HS-5 (cell line): ENCODE data around the gene SIRT2.
"Not testable (repeated sequence)": the region's sequence is repeated elsewhere in the genome, so short reads cannot be mapped to it uniquely, and the experiment has no call there.

Source experiments
- DNase-seq: peaks from one replicate; pipeline ENCODE4 v3.0.0-alpha.2; 2012; ENCODE audit warnings: low read depth

The SIRT2 gene

GRCh38 chr19:38899447-38900201, at the start of gene SIRT2, which contains the start of gene NFKBIB:
TSS of gene SIRT2 (minus strand) at chr19:38899618. CDS start at chr19:38899521, 97 bp downstream.
TSS of gene NFKBIB (plus strand) at chr19:38899969. CDS start at chr19:38900033, 64 bp downstream.
- DNase-seq, result peak; percentile 98

- no peak for DNase-seq
Observed at GRCh38 chr19:38946229-38947010, 47.0 kb upstream of the SIRT2 start.

GRCh38 chr19:38945562-38946228, 46.3 kb upstream of the SIRT2 start:
- no peak for DNase-seq

GRCh38 chr19:38944981-38945506, 45.6 kb upstream of the SIRT2 start:
- DNase-seq, result no peak

- no peak for DNase-seq
Observed at GRCh38 chr19:38942471-38943181, 43.2 kb upstream of the SIRT2 start.

- DNase-seq, result no peak
Observed at GRCh38 chr19:38941979-38942378, 42.6 kb upstream of the SIRT2 start.

- not testable (repeated sequence) for DNase-seq
Observed at GRCh38 chr19:38941466-38941865, 42.0 kb upstream of the SIRT2 start.

GRCh38 chr19:38939957-38940356, 40.5 kb upstream of the SIRT2 start:
- no peak for DNase-seq

GRCh38 chr19:38933544-38933943, 34.1 kb upstream of the SIRT2 start:
- no peak for DNase-seq

- DNase-seq, result no peak
Observed at GRCh38 chr19:38932425-38933179, 33.2 kb upstream of the SIRT2 start.

GRCh38 chr19:38931521-38931793, 32.0 kb upstream of the SIRT2 start:
- no peak for DNase-seq

- DNase-seq, result peak; percentile 97
Observed at GRCh38 chr19:38930776-38931520, 31.5 kb upstream of the SIRT2 start, which contains the start of gene MRPS12. TSS of gene MRPS12 (plus strand) at chr19:38930944. CDS start at chr19:38931295, 351 bp downstream.

- DNase-seq, result peak; percentile 79
Observed at GRCh38 chr19:38929929-38930775, 30.7 kb upstream of the SIRT2 start, which contains the start of gene SARS2. TSS of gene SARS2 (minus strand) at chr19:38930763. CDS start at chr19:38930736, 27 bp downstream.

- DNase-seq, result no peak
Observed at GRCh38 chr19:38928391-38929001, 29.1 kb upstream of the SIRT2 start.

- no peak for DNase-seq
Observed at GRCh38 chr19:38924388-38924787, 25.0 kb upstream of the SIRT2 start.

- no peak for DNase-seq
Observed at GRCh38 chr19:38922482-38922881, 23.1 kb upstream of the SIRT2 start.

- no peak for DNase-seq
Observed at GRCh38 chr19:38921420-38922274, 22.2 kb upstream of the SIRT2 start.
